Breast epithelium (tissue), 4 donors: ENCODE results near the gene CDS2. TPM values are rescaled to one million over a fixed set of nuclear protein-coding genes. Genes with fewer than 3 reads are reported as not detected.

Experiments
- DNase-seq, 2 donors: peaks; one replicate each; pipeline ENCODE4 v3.0.0-alpha.2; 2019; ENCODE audit warnings: low spot score in 2 of 2
- H3K27ac ChIP-seq, 2 donors: fragments of 200-600 bp; sonication (generic) in 1 of 2; one replicate each; pipeline ENCODE4 v1.5.1; 2016 to 2019; ENCODE audit warnings: mild to moderate bottlenecking in 1 of 2
- H3K27me3 ChIP-seq, 2 donors: fragments of 200-600 bp; sonication (generic) in 1 of 2; one replicate each; pipeline versions ENCODE4 v1.5.1 to v1.6.0; 2017 to 2019; ENCODE audit warnings: control low read depth in 1 of 2, mild to moderate bottlenecking in 1 of 2
- H3K36me3 ChIP-seq: fragments of 200-600 bp; one replicate; pipeline ENCODE4 v1.5.1; 2019
- H3K4me1 ChIP-seq, 2 donors: fragments of 200-600 bp; sonication (generic); one replicate each; pipeline ENCODE4 v1.5.1; 2016 to 2019; ENCODE audit warnings: control low read depth in 1 of 2
- H3K4me3 ChIP-seq, 3 donors: fragments of 200-600 bp; sonication (generic); 1 replicate in 2 of 3; 2 replicates in 1 of 3; pipeline ENCODE4 v1.5.1; 2016 to 2019; ENCODE audit warnings: mild to moderate bottlenecking in 3 of 3, moderate library complexity in 2 of 3
- H3K9me3 ChIP-seq, 2 donors: fragments of 200-600 bp; sonication (generic) in 1 of 2; one replicate each; pipeline ENCODE4 v1.5.1; 2016 to 2019; ENCODE audit warnings: control low read depth in 1 of 2
- POLR2A ChIP-seq: fragments of 450-650 bp; IDR thresholded peaks from one replicate; pipeline ENCODE4 v1.6.1; 2016; ENCODE audit warnings: antibody characterized with exemption, mild to moderate bottlenecking, moderate library complexity
- POLR2AphosphoS5 ChIP-seq, 3 donors: sonication (generic); formaldehyde crosslinking; IDR thresholded peaks; one replicate each; pipeline ENCODE4 v1.6.1; 2017; ENCODE audit warnings: antibody characterized with exemption in 3 of 3
- intact Hi-C: fragments of 100-400 bp; cut with DNase I; formaldehyde crosslinking; loops from one replicate; pipeline ENCODE4 v1.15.1; 2023; ENCODE audit warnings: low total_unique reads
- total RNA-seq, 3 donors: library from RNA; depleted of rRNA; stranded (reverse); fragments of >200 nt; gene quantifications; one replicate each; pipeline ENCODE4 v1.1.0, GENCODE V29; 2016
- TF ChIP-seq, protein P1 (sequence below), 3 donors: fragments of 450-650 bp; IDR thresholded peaks; one replicate each; pipeline ENCODE4 v1.5.1; 2016 to 2017; ENCODE audit warnings: antibody characterized with exemption in 3 of 3, mild to moderate bottlenecking in 3 of 3, moderate library complexity in 3 of 3

Gene CDS2
- total RNA-seq, 3 donors from 2014 or later = 29.2 to 42.9 (median 37.6) TPM

DNA sequence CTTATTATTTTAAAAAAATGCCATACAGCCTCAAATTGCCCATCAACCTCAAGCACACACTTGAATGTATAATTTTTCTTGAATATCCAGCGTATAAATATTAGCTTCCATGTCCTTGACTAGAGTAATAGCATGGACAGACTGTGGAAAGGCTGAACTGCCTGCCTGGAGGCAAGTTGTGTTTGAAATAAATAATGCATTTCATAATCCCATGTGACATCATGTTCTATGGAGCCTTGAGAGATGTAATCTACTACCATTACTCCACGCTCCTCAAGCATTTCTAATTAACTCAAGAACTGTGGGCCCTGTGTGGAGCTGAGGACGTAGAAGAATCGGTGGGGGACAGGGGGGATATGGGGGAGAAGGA, 94.2 kb downstream of the CDS2 start:
- Histone ChIP-seq H3K4me3 (no peak overlapping the region), H3K27me3 (no peaks in the 10 kb centered on the region), H3K36me3 (no peaks in the 10 kb centered on the region), H3K9me3 (no peaks in the 10 kb centered on the region), H3K27ac (no peak overlapping the region), H3K4me1 (no peaks in the 10 kb centered on the region)
- intact Hi-C loops = no loop called here
- TF ChIP-seq POLR2A = no peak
- no peak for TF ChIP-seq POLR2AphosphoS5 (IDR thresholded peaks at IDR 0.05)
- DNase-seq = no peak

DNA sequence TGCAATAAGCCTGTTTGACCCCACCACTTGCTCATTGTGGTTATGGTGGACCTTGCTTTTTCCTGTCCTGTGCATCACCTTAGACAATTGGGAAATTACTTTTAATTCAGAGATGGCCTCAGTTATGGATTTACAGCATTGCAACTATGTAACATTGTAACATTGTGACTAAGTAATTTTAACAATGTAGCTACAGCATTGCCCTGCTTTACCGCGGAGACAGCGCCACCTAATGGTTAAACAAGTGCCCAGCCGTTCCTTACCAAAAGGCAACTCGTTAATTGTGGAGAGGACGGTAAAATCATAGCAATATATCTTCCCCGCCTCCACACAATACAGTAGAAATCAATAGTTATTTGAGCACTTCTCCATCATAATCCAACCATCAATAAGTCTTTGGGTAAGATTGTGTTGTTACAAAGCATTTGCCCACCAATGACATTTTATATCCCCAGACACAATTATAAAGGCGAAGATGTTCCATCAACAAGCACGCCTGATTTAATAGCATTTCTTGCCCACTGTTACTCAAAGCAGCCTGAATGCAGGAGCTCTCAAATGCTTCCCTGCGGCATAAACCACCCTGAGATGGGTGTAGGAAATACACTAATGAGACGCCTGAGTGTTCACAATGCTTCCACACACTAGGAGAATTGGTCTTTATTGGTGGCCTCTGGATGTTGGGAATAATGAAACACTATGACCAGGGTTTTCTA, 96.3 kb downstream of the CDS2 start:
- DNase-seq = no peak
- no peaks in the 10 kb centered on the region for H3K4me1 ChIP-seq
- no peak overlapping the region for H3K27ac ChIP-seq
- H3K27me3 ChIP-seq = no peaks in the 10 kb centered on the region
- TF ChIP-seq POLR2AphosphoS5 (IDR thresholded peaks at IDR 0.05) = no peak
- TF ChIP-seq POLR2A = no peak
- TF ChIP-seq, protein P1, sequence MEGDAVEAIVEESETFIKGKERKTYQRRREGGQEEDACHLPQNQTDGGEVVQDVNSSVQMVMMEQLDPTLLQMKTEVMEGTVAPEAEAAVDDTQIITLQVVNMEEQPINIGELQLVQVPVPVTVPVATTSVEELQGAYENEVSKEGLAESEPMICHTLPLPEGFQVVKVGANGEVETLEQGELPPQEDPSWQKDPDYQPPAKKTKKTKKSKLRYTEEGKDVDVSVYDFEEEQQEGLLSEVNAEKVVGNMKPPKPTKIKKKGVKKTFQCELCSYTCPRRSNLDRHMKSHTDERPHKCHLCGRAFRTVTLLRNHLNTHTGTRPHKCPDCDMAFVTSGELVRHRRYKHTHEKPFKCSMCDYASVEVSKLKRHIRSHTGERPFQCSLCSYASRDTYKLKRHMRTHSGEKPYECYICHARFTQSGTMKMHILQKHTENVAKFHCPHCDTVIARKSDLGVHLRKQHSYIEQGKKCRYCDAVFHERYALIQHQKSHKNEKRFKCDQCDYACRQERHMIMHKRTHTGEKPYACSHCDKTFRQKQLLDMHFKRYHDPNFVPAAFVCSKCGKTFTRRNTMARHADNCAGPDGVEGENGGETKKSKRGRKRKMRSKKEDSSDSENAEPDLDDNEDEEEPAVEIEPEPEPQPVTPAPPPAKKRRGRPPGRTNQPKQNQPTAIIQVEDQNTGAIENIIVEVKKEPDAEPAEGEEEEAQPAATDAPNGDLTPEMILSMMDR (IDR thresholded peaks at IDR 0.05) = peak in 2 of 3 donors; percentile 35 to 50
- H3K4me3 ChIP-seq = no peak overlapping the region
- no peaks in the 10 kb centered on the region for H3K36me3 ChIP-seq
- intact Hi-C loops = no loop called here
- no peaks in the 10 kb centered on the region for H3K9me3 ChIP-seq

DNA sequence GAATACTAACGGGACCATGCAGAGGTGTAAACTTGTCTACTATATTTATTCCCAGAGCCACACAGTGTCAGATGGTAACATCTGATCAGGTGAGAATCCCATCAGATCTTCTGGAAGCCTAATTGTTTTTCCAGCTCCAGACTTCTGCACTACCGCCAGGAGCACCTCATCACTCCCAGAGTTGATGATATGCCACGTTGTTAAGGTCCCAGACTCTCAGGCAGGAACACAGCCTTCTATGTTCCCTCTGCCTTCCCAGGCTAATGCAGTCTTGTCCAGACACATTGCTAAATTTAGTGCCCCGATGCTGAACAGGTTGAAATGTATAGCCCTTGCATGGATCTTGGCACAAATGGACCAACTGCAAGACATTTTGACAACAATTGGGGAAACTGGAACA, 103.7 kb downstream of the CDS2 start:
- Histone ChIP-seq H3K4me1 (no peaks in the 10 kb centered on the region), H3K27ac (no peak overlapping the region), H3K9me3 (no peaks in the 10 kb centered on the region), H3K27me3 (no peaks in the 10 kb centered on the region), H3K36me3 (no peaks in the 10 kb centered on the region), H3K4me3 (no peak overlapping the region)
- intact Hi-C loops = no loop called here
- no peak for TF ChIP-seq POLR2AphosphoS5 (IDR thresholded peaks at IDR 0.05)
- TF ChIP-seq POLR2A = no peak
- TF ChIP-seq, protein P1 (IDR thresholded peaks at IDR 0.05) = no peak
- DNase-seq = no peak

DNA sequence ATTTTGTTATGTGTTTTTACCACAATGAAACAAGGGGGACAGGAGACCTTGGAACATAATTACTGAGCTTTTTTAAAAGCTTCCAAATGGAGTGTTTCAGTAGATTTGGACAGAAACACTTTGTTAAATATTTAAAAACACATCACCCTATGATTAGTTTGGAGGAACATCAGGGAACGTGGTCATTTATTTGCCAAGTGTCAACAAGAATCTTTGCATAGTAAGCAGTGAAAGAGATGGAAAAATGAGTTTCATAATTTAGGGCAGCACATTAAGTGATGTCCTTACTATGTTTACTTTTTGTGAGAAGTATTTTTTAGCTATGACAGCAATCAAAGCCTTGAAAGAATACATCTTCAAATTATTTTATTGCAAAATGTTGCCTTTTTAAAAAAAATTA, 107.3 kb downstream of the CDS2 start:
- DNase-seq = no peak
- no peak overlapping the region for H3K4me3 ChIP-seq
- intact Hi-C loops = no loop called here
- H3K9me3 ChIP-seq = no peaks in the 10 kb centered on the region
- H3K27me3 ChIP-seq = no peaks in the 10 kb centered on the region
- TF ChIP-seq POLR2AphosphoS5 (IDR thresholded peaks at IDR 0.05) (no peak), POLR2A (no peak)
- TF ChIP-seq, protein P1 (IDR thresholded peaks at IDR 0.05) = no peak
- H3K36me3 ChIP-seq = no peaks in the 10 kb centered on the region
- no peaks in the 10 kb centered on the region for H3K4me1 ChIP-seq
- no peak overlapping the region for H3K27ac ChIP-seq

DNA sequence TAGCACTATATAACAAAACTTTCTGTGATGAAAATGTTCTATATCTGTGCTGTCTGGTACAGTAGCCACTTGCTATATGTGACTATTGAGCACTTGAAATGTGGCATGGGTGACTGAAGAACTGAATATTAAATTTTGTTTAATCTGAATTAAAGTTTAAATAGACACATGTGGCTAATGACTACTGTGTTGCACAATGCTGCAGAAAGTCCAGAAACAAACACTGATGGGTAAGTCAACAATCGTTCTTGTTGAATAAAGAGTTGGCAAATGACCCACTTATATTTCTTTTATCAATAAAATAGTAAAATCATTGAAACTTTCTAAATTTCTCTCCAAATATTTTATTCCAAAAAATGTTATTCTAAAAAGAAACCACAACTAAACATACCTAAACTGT, 108.2 kb downstream of the CDS2 start:
- intact Hi-C loops = no loop called here
- Histone ChIP-seq H3K27ac (no peak overlapping the region), H3K27me3 (no peaks in the 10 kb centered on the region), H3K36me3 (no peaks in the 10 kb centered on the region), H3K4me1 (no peaks in the 10 kb centered on the region), H3K9me3 (peaks cover 0 to 6% of the 10 kb centered on the region in 2 donors), H3K4me3 (no peak overlapping the region)
- no peak for DNase-seq
- TF ChIP-seq POLR2A (no peak), POLR2AphosphoS5 (IDR thresholded peaks at IDR 0.05) (no peak)
- TF ChIP-seq, protein P1 (IDR thresholded peaks at IDR 0.05) = no peak

Other genes with a start within 250 kb of the CDS2 start
- 10 to 100 TPM; 14.6 to 18.6 (median 15.4) TPM for gene SLC23A2, start 125.5 kb upstream of the CDS2 start, total RNA-seq
- gene TMEM230, start 13.9 kb upstream of the CDS2 start, total RNA-seq = 100 to 1,000 TPM in 1 of 3 donors, 10 to 100 TPM in 2; 79.6 to 107 (median 88.0) TPM
- gene PCNA, start 7.0 kb upstream of the CDS2 start, total RNA-seq = 10 to 100 TPM; 32.3 to 62.9 (median 55.4) TPM
- not detected for gene PROKR2, start 189.9 kb downstream of the CDS2 start, total RNA-seq